ENCODE measurements around the gene LRRK1. TPM values are rescaled to one million over a fixed set of nuclear protein-coding genes. Genes with fewer than 3 reads are reported as not detected.

The LRRK1 gene
- total and polyA plus RNA-seq, 12 donors, result 1.5 to 8.1 (median 2.0) TPM

- intact Hi-C loops (cut with DNase I), result loop anchor here in 1 of 10 donors (5.0 kb wide), 1 partner anchor 41 kb away; no protein-coding TSS in a partner anchor
- no peak for DNase-seq
- Histone ChIP-seq H3K9me3 (no peaks in the 10 kb centered on the region), H3K4me1 (peaks cover 4 to 52% (median 42%) of the 10 kb centered on the region in 9 donors), H3K27me3 (no peaks in the 10 kb centered on the region), H3K36me3 (peaks cover 0 to 56% (median 0%) of the 10 kb centered on the region in 9 donors), H3K27ac (peak overlapping the region in 2 of 10 donors; percentile 77 to 88), H3K4me3 (no peak overlapping the region)
- no peak for ATAC-seq
- no peak for TF ChIP-seq CTCF (IDR thresholded peaks at IDR 0.05)
- 82 to 85% methylated on average over 14 of the region's 14 CpGs for WGBS, 2 donors
Observed at GRCh38 chr15:101067660-101068522, 148.7 kb downstream of the LRRK1 start.

GRCh38 chr15:101068523-101068960 is 149.4 kb downstream of the LRRK1 start:
- intact Hi-C loops (cut with DNase I), result loop anchor here in 1 of 10 donors (5.0 kb wide), 1 partner anchor 41 kb away; no protein-coding TSS in a partner anchor
- DNase-seq, result no peak
- no peak for ATAC-seq

GRCh38 chr15:101068961-101069653 is 149.9 kb downstream of the LRRK1 start:
- DNase-seq (no peak), ATAC-seq (peak in 1 of 8 donors; percentile 27)
- no peak for TF ChIP-seq CTCF (IDR thresholded peaks at IDR 0.05)
- WGBS, 2 donors, result 64% methylated on average over 15 of the region's 15 CpGs
- peaks cover 4 to 47% (median 39%) of the 10 kb centered on the region in 9 donors for H3K4me1 ChIP-seq
- no peaks in the 10 kb centered on the region for H3K27me3 ChIP-seq
- no peak overlapping the region for H3K4me3 ChIP-seq
- H3K36me3 ChIP-seq, result peaks cover 0 to 43% (median 0%) of the 10 kb centered on the region in 9 donors
- intact Hi-C loops (cut with DNase I), result loop anchor here in 1 of 10 donors (5.0 kb wide), 1 partner anchor 42 kb away; no protein-coding TSS in a partner anchor
- no peaks in the 10 kb centered on the region for H3K9me3 ChIP-seq
- H3K27ac ChIP-seq, result peak overlapping the region in 7 of 10 donors; percentile 5 to 88 (median 63)

More at GRCh38 chr15:101068523-101068960, 149.4 kb downstream of the LRRK1 start:
- H3K9me3 ChIP-seq, result no peaks in the 10 kb centered on the region
- no peak overlapping the region for H3K4me3 ChIP-seq
- no peaks in the 10 kb centered on the region for H3K27me3 ChIP-seq
- WGBS, 2 donors, result 77% methylated on average over 11 of the region's 11 CpGs
- TF ChIP-seq CTCF (IDR thresholded peaks at IDR 0.05), result no peak
- peak overlapping the region in 5 of 10 donors; percentile 39 to 88 (median 76) for H3K27ac ChIP-seq
- peaks cover 4 to 52% (median 42%) of the 10 kb centered on the region in 9 donors for H3K4me1 ChIP-seq
- H3K36me3 ChIP-seq, result peaks cover 0 to 49% (median 0%) of the 10 kb centered on the region in 9 donors

DNA sequence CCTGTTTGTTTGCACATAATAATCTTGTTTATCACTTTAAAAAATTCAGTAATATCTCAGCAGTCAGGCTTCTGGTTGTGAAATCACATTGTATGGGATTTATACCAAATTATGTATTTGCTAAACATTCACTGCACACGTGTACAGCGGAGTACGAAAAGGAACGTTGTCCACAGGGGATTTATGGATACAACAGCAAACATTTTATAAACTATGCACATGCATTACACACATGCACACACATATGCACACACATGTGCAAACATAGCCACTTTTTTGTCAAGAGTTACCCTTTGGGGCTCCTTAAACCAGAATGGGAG is 150.5 kb downstream of the LRRK1 start:
- H3K9me3 ChIP-seq, result no peaks in the 10 kb centered on the region
- 69 to 80% methylated on average over 4 of the region's 4 CpGs for WGBS, 2 donors
- no peak for ATAC-seq
- DNase-seq, result no peak
- H3K4me3 ChIP-seq, result no peak overlapping the region
- H3K27me3 ChIP-seq, result no peaks in the 10 kb centered on the region
- H3K36me3 ChIP-seq, result peaks cover 0 to 38% (median 0%) of the 10 kb centered on the region in 9 donors
- intact Hi-C loops (cut with DNase I), result loop anchor here in 1 of 10 donors (5.0 kb wide), 1 partner anchor 42 kb away; no protein-coding TSS in a partner anchor
- peaks cover 0 to 42% (median 34%) of the 10 kb centered on the region in 9 donors for H3K4me1 ChIP-seq
- TF ChIP-seq CTCF (IDR thresholded peaks at IDR 0.05), result no peak
- peak overlapping the region in 8 of 10 donors; percentile 59 to 88 (median 74) for H3K27ac ChIP-seq

All from heart right ventricle (tissue), 16 donors.